DND-41 (cell line): Measurements from ENCODE around the gene PDZD11.

Experiments
- CTCF ChIP-seq: IDR thresholded peaks from 2 replicates; pipeline ENCODE4 v1.5.1; 2012; ENCODE audit warnings: borderline replicate concordance, low read length, moderate library complexity, mild to moderate bottlenecking; ENCODE audit not compliant: poor library complexity, severe bottlenecking; ENCODE audit errors: extremely low read depth
- EZH2 ChIP-seq: IDR thresholded peaks from 3 replicates; pipeline ENCODE4 v1.6.1; 2012; ENCODE audit warnings: borderline replicate concordance, low read depth, mild to moderate bottlenecking, moderate library complexity, low read length, inconsistent platforms; ENCODE audit not compliant: severe bottlenecking

- TF ChIP-seq EZH2 (no peak), CTCF (no peak)
Measured at GRCh38 chrX:70281951-70282350, 7.8 kb downstream of the PDZD11 start, which contains the start of gene RAB41.
